Cardiac septum (tissue), 1 donor: Measurements from ENCODE around the gene PTCSC3. TPM values are rescaled to one million over a fixed set of nuclear protein-coding genes. Genes with fewer than 3 reads are reported as not detected.
"Not testable (repeated sequence)": the region's sequence is repeated elsewhere in the genome, so short reads cannot be mapped to it uniquely, and the experiment has no call there.

ENCODE experiments used
- DNase-seq: peaks from one replicate; pipeline ENCODE4 v3.0.0-alpha.2; 2020; ENCODE audit warnings: low spot score
- intact Hi-C: fragments of 100-400 bp; cut with DNase I; formaldehyde crosslinking; loops from one replicate; pipeline ENCODE4 v1.14.0; 2022
- total RNA-seq: library from RNA; stranded (reverse); fragmentation: NEBNext Ultra II Directional; extraction: Animal tissue kit (Norgen Biotek cat#: 25700); gene quantifications from one replicate; pipeline ENCODE4 v1.2.1, GENCODE V29; 2021
- donor health status: DM: no; HTN: no; CAD: no.

Gene PTCSC3
- total RNA-seq, 1 donor from 2014 or later, result not detected

DNA sequence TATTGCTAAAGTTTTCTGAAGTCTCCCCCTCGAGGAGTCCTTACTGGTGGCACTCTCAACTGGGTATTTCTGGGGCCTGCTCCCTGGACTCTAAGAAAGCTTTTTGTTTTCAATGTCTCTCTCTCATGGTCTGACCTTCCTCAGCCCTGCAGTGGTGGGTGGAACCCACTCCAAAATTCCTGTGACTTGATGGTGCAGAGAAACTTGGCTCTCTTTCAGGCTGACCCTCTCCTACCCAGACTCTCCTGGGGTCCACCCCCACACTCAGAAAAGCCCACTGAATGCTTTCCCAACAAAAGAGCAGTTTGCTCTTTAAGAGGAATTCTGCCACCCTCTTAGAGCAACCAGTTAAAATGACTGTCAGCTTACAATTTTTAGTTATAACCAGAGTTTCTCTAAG, 967 bp upstream of the PTCSC3 start:
- no peak for DNase-seq
- intact Hi-C loops, result no loop called here

DNA sequence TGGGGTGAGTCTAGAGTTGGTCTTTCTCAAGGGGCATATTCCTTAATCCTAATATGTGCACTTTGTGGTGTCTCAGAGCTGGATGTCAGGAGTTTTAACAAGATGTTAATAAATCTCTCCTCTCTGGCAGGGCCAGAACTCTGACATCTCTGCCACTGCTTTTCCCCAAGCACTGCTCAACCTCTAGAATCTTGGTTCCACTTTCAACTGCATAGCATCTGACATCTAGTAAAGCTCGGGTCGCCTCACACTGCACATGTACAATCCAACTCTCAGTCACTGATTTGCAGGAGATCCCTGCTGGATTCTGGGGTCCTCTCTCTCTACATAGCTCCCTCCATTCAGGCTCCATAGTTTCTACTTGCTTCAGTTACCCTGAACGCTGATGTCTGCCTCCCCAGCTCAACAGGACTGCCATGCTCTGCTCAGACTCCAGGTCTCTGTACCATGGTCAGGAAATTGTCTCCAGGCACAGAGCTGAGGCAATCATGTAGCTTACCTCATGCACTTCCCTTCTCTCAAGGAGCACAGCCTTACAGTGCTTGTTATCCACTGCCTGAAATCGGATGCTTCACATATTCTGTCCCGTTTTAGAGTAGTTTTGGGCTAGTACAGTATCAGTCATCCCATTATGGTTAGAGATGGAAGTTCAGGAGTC, 1.6 kb downstream of the PTCSC3 start:
- no peak for DNase-seq
- intact Hi-C loops, result no loop called here

DNA sequence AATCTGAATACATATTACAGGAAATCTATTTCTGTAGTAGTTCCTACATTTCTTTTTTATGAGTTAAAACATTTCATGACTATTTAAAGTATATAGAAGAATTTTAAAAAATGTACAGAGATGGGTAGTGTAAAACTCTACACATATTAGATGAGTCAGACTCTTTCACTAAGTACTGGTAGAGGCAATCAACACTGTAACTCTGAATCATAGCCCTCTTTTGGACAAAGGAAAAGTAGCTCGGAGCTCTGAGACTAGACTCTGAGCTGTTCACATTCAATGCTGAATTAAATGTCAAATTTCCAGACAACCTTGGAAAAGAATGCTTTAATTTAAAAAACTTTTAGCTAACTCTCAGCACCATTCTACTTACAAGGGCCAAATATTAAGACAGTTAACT, 3.4 kb downstream of the PTCSC3 start:
- intact Hi-C loops, result no loop called here
- DNase-seq, result no peak

DNA sequence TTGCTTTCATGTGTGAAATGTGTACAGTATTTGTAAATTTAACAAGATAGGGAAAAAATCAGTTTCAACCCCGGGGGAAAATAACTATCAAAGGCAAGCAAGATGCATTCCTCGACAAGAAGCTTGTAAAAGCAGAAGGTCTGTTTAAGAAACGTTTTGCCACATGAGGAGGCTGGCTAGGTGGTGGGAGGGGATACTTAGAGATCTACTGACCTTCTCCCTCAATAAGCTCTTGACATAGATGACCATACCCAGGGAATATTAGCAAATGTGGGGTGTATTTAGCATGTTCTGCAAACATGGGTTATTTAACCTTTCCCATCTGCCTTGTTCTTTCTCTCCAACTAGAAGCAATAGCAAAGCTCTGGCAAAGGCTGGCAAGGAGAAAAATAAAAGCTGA, 4.9 kb downstream of the PTCSC3 start:
- no peak for DNase-seq
- intact Hi-C loops, result no loop called here

DNA sequence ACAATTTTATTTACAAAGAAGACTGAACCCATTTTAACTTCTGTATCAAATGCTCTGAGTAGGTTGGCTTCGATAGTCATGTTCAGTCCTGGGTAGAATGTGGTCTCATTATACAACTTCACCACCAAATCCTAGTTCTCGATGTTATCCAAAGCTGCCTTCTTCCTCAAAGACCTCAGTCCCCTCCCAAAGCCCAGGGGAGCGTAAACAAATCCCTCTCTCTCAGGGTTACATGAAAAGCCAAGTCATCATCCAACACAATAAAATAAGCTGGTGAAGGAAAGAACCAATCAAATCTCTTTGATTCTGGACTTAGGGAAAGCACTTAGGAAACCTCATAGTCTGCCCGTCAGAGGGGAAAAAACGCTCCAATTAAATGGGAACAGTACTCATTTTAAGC, 9.1 kb downstream of the PTCSC3 start:
- DNase-seq, result no peak
- intact Hi-C loops, result no loop called here

DNA sequence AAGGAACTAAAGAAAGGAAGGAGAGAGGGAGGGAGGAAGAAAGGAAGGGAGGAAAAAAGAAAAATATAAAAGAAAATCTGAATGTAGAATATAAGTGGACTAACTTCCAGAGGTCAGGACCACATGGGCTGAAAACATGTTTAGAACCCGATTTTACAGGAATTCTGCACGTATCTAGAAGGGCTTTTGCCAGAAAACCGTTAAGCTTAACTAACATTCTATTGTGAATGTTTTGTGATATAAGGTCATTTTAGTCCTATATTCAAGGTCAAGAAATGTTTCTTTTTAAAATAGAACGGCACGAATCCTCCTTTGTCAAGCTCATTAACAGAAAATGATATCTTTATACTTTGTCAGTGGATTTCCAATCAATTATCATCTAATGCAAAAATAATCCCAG, 13.1 kb downstream of the PTCSC3 start:
- no peak for DNase-seq
- intact Hi-C loops, result no loop called here

DNA sequence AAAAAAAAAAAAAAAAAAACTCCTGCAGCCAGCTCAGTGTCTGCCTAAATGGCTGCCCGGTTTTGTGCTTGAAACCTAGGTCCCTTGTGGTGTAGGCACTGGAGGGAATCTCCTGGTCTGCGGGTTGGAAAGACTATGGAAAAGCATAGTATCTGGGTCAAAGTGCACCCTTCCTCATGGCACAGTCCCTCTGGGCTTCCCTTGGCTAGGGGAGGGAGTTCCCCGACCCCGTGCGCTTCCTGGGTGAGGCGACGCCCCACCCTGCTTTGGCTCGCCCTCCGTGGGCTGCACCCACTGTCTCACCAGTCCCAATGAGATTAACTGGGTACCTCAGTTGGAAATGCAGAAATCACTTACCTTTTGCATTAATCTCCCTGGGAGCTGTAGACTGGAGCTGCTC, 14.3 kb downstream of the PTCSC3 start:
- intact Hi-C loops, result no loop called here
- no peak for DNase-seq

DNA sequence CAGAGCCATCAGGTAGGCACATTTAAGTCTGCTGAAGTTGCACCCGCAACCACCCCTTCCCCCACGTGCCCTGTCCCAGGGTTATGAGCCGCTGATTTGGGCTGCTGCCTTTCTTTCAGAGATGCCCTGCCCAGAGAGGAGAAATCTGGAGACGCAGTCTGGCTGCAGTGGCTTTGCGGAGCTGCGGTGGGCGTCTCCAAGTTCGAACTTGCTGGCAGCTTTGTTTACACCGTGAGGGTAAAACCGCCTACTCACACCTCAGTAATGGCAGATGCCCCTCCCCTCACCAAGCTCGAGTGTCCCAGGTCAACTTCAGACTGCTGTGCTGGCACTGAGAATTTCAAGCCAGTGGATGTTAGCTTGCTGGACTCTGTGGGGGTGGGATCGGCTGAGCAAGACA, 14.7 kb downstream of the PTCSC3 start:
- DNase-seq, result no peak

DNA sequence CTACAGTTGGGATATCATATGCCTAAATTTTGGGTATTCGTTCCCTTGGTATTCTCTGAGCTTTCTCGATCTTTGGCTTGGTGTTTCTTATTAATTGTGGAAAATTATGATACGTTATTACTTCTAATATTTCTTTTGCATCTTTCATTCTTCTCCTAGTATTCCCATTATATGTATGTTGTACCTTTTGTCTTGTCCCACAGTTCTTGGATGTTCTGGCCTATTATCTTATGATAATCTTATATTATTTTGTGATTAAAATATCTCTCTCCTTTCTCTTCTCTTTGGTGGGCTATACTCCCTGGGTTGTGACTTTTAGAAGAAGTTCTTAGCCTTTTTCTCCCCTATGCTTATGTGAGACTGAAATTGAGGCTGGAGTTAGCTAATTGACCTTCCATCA, 25.2 kb downstream of the PTCSC3 start:
- intact Hi-C loops, result no loop called here
- no peak for DNase-seq

More for the DNA sequence above, 14.7 kb downstream of the PTCSC3 start:
- intact Hi-C loops, result no loop called here

DNA sequence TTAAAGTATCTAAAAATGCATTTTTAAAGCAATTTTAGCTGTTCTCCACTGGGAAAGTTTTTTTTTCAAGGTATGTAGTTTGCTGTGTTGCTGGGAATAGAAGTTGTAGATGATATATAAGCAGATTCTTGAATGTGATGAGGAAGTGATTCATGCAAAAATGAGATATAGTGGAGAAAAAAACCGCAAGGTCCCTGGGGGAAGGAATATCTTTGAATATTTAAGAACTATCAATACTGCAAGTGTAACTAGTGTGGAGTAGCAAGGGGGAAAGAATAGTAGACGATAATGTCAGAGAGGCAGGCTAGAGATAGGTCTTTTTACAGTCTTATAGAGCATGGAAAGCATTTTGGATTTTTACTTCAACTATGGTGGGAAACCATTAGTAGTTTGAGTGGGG, 42.5 kb downstream of the PTCSC3 start:
- intact Hi-C loops, result no loop called here
- DNase-seq, result no peak

DNA sequence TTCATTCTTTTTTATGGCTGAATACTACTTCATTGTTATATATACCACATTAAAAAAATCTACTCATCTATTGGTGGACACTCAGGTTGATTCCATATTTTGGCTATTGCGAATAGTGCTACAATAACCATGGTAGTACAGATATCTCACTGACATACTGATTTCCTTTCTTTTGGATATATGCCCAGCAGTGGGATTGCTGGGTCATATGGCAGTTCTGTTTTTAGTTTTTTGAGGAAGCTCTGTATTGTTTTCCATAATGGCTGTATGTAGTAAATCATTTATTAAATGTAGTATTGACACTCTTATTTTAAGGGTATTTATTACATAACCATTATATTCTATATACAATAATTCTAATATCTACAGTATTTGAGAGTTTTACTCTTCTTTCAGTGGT, 43.7 kb downstream of the PTCSC3 start:
- no peak for DNase-seq
- intact Hi-C loops, result no loop called here

DNA sequence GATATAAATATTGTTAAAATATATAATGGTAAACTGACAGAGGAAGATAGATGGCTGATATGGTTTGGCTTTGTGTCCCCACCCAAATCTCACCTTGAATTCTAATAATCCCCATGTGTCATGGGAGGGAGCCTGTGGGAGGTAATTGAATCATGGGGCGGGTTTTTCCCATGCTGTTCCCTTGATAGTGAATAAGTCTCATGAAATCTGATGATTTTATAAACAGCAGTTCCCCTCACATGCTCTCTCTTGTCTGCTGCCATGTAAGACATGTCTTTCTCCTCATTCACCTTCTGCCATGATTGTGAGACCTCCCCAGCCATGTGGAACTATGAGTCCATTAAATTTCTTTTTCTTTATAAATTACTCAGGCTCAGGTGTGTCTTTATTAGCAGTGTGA, 46.3 kb downstream of the PTCSC3 start:
- no peak for DNase-seq
- intact Hi-C loops, result no loop called here

DNA sequence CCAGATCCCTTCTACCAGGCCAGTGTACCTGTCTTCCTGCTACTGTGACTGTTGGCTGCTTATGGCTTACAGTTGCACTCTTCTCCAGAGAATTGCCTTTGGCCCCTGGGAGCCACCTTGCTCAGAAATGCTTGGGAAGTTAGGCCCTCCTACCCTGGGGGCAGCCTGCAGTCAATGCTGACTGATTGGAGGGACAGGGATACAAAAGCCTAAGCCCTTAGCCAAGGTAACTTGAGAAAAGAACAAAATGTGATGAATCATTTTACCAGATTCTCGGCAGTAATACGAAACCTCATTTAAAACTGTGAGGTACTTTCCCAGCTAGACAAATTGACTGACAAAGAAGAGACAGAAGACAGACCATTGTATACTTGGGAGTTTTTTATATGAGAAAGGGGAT, 47.3 kb downstream of the PTCSC3 start:
- no peak for DNase-seq
- intact Hi-C loops, result no loop called here

DNA sequence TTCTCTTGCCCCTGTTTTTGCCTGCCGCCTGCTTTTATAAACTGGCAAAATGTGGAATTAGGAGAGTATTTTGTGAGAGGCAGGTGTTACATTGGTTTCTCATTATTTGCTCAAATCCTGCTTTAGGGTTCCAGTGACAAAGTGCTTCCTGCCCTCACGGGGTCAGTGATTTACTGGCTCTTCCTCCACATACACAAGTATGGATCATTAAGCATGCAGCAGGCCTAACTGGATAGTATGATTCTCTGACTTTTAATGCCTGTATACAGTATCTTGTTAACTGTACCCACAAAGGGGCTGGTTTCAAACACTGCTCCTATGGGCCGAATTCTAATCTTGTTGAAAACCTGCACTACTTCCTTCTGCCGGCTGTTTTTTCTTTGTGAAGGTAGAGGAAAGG, 63.2 kb downstream of the PTCSC3 start:
- intact Hi-C loops, result no loop called here
- no peak for DNase-seq

DNA sequence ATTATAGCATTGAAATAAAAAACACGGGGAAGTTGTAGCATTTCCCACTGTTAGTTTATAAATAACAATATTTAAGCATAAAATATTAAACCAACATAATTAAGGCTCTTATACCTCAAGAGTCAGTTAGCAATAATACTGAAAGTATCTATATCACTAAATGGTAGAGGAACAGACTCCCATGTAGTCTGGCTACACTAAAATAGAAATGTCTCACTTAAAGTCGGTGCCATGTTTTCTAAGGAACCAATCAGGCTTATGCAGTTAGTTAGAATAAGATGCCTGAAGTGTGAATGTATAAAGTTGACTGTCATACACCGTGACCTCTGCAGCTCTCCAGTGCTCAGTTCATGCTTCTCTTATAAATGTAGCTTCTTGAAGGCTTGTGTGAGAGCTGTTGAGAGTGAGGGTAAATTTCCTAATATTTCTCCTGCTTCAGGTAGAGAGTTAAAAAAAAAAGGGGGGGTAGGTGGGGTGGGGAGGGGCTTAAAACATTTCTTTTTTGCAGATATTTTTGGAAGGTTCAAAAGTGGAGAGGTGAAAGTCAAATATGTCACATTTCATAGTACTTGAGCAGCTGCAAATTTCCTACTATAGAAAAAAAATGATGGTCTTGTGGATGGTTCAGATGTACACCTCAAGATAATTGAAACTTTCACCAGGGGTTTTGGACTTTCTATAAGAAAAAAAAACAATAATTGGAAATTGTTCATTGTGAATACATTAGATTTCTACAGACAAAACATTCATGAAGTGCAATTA, 64.5 kb downstream of the PTCSC3 start:
- no peak for DNase-seq
- intact Hi-C loops, result no loop called here

DNA sequence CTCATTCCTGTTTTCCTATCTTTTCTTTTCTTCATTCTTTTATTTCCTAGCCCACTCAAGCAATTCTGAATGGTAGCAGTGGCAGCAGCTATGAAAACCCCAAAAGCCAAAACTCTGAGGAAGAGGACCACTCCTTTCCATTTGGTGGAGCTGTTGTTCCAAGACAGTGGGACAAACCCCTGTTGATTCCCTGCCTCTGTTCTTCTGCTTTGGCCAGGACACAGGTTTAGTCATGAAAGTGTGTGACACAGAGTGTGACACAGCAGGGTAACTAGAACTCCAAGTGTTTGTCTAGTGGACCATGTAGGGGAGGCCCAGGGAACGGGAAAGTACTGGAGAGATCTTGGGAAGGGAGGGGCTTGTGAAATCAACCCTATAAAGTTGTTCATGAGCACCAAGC, 71.1 kb downstream of the PTCSC3 start:
- intact Hi-C loops, result no loop called here
- DNase-seq, result no peak

DNA sequence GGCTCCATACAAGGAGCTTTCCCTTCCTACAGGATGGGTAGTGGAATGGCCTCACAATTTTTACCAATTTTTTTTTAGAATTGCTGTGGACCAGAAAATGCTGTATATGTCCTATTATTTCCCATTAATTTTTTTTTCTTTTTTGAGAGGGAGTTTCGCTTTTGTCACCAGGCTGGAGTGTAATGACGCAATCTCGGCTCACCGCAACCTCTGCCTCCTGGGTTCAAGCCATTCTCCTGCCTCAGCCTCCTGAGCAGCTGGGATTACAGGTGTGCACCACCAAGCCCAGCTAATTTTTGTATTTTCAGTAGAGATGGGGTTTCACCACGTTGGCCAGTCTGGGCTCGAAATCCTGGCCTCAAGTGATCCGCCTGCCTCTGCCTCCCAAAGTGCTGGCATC, 72.3 kb downstream of the PTCSC3 start:
- DNase-seq, intact Hi-C loops: not testable (repeated sequence)

DNA sequence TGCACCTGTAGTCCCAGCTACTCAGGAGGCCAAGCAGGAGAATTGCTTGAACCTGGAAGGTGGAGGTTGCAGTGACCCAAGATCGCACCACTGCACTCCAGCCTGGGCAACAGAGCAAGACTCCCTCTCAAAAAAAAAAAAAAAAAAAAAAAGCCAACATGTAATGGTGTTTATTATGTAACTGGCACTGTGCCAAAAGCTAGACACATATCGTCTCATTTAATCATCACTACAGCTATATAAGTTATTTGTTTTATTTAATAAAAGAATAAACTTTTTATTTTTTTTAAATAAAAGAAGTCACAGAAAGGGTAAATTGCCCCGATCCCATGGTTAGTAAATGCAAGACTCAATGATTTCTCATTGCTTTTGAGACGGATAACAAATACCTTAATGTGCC, 76.9 kb downstream of the PTCSC3 start:
- DNase-seq, result no peak
- intact Hi-C loops, result no loop called here

DNA sequence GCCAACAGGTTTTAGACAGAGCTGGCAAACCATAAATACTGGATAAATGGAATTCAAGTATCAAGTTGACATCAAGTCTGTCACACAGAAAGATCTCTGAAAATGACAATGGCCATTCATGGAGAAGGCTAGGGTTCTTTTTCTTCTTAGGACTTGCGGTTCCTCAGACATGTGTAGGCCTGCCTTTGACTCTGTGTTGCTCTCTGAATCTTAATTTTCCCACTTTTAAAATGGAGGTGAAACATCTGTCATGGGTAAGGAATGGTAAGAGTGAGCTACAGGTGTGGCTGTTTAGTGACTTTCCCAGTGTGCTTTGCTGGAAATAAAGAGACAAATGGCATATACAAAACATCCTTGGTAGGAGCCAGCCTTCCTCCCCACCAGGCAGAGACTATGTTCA, 79.2 kb downstream of the PTCSC3 start:
- intact Hi-C loops, result no loop called here
- no peak for DNase-seq

DNA sequence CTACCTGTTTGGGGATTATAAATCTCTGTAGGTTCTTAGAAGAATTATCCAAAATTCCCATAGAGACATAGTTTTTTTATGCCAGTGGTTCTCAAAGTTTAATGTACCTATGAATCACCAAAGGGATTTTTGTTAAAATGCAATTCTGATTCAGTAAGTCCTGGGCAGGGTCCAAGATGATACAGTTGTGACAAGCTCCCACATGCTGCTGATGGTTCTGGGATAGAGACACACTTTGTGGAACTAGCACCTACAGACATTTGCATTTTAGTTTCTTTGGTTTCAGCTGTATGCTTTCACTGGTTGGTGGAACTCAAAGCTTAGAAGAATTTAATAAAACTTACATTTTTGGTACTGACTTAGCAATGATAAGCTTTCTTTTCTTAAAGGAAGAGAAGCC, 80.4 kb downstream of the PTCSC3 start:
- intact Hi-C loops, result no loop called here
- no peak for DNase-seq

DNA sequence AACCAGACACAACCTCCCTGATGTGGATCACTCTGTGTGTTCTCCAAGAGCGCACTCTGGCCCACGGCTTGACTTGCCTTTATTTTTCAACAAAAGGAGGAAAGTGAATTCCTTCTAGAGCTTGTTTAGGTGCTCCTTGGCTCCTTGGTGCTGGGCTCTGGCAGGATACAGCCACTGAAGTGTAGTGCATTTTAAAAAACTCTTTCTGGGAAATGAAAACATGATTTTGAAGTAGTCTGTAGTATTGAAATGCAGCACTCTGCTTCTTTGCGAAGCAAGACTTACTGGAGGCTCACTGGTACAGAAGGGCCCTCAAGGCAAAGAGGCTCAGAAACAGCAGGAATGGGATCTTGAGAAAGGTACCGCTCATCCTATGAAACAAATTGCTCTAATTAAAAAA, 81.6 kb downstream of the PTCSC3 start:
- intact Hi-C loops, result no loop called here
- DNase-seq, result no peak

DNA sequence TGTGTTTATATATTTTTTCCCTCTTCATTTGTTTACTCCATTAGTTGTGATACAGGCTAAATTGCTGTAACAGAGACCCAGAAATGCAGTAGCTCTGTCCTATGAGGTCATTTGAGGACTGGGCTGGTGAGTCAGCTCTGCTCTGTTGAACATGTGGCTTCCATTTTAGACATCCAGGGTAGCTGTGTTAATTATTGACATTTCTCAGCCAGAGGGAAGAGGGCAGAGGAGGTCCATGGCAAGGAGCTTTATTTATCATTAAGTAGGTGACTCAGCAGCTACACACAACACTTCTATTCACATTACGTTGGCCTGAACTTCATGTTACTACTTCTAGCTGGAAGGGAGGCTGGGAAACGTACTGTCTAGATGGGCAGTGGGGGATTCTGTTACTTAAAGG, 85.4 kb downstream of the PTCSC3 start:
- DNase-seq, result no peak
- intact Hi-C loops, result no loop called here
